ENCODE measurements around the gene GPR158.
A peak's percentile ranks its signal among the peaks of the same experiment; 100 is the strongest.

The GPR158 gene

GRCh38 chr10:25174461-25175230, at the start of gene GPR158:
Gene GPR158 (plus strand): TSS chr10:25175001. CDS start chr10:25175421, 420 bp downstream.
- Histone ChIP-seq H3K27me3 (replicated peaks) (peaks cover 30% of the 10 kb centered on the region), H3K4me3 (ENCODE audit: low read depth, low read length) (peak within 1 kb of the TSS; percentile 54), H3K27ac (no peak within 1 kb of the TSS), H3K36me3 (replicated peaks) (no peaks in the 10 kb centered on the region)
- TF ChIP-seq CTCF (IDR thresholded peaks at IDR 0.05; ENCODE audit: low read depth, low read length, missing control alignments): no peak
- in situ Hi-C loops (cut with HindIII; ENCODE audit: low pct_ligation_motif_present, low sequenced_read_pairs): no loop called here
- peak; percentile 91 for DNase-seq

GRCh38 chr10:25125201-25125611, 49.6 kb upstream of the GPR158 start:
- H3K36me3 ChIP-seq (replicated peaks): no peaks in the 10 kb centered on the region
- DNase-seq: no peak
- TF ChIP-seq CTCF (IDR thresholded peaks at IDR 0.05; ENCODE audit: low read depth, low read length, missing control alignments): no peak
- in situ Hi-C loops (cut with HindIII; ENCODE audit: low pct_ligation_motif_present, low sequenced_read_pairs): no loop called here
- no peak overlapping the region for H3K4me3 ChIP-seq (ENCODE audit: low read depth, low read length)
- H3K27me3 ChIP-seq (replicated peaks): no peaks in the 10 kb centered on the region
- no peak overlapping the region for H3K27ac ChIP-seq

- in situ Hi-C loops (cut with HindIII; ENCODE audit: low pct_ligation_motif_present, low sequenced_read_pairs): no loop called here
- Histone ChIP-seq H3K27ac (no peak overlapping the region), H3K27me3 (replicated peaks) (no peaks in the 10 kb centered on the region)
Measured at GRCh38 chr10:25129592-25129991, 45.2 kb upstream of the GPR158 start.

GRCh38 chr10:25130906-25131305, 43.9 kb upstream of the GPR158 start:
- H3K27ac ChIP-seq: no peak overlapping the region
- no peaks in the 10 kb centered on the region for H3K27me3 ChIP-seq (replicated peaks)
- H3K36me3 ChIP-seq (replicated peaks): no peaks in the 10 kb centered on the region
- no peak for DNase-seq
- in situ Hi-C loops (cut with HindIII; ENCODE audit: low pct_ligation_motif_present, low sequenced_read_pairs): no loop called here
- no peak overlapping the region for H3K4me3 ChIP-seq (ENCODE audit: low read depth, low read length)
- TF ChIP-seq CTCF (IDR thresholded peaks at IDR 0.05; ENCODE audit: low read depth, low read length, missing control alignments): no peak

More at GRCh38 chr10:25129592-25129991, 45.2 kb upstream of the GPR158 start:
- Histone ChIP-seq H3K4me3 (ENCODE audit: low read depth, low read length) (no peak overlapping the region), H3K36me3 (replicated peaks) (no peaks in the 10 kb centered on the region)
- TF ChIP-seq CTCF (IDR thresholded peaks at IDR 0.05; ENCODE audit: low read depth, low read length, missing control alignments): no peak
- no peak for DNase-seq

- Histone ChIP-seq H3K4me3 (ENCODE audit: low read depth, low read length) (no peak overlapping the region), H3K36me3 (replicated peaks) (no peaks in the 10 kb centered on the region), H3K27me3 (replicated peaks) (no peaks in the 10 kb centered on the region), H3K27ac (no peak overlapping the region)
- DNase-seq: no peak
- in situ Hi-C loops (cut with HindIII; ENCODE audit: low pct_ligation_motif_present, low sequenced_read_pairs): no loop called here
- no peak for TF ChIP-seq CTCF (IDR thresholded peaks at IDR 0.05; ENCODE audit: low read depth, low read length, missing control alignments)
Measured at GRCh38 chr10:25142116-25142864, 32.5 kb upstream of the GPR158 start.
